HepG2 (cell line): ENCODE results near the gene DIRAS1.

Experiments
- ATF5 ChIP-seq: sonication (generic); formaldehyde crosslinking; IDR thresholded peaks from 2 replicates; pipeline ENCODE4 v1.4.0; 2020; ENCODE audit warnings: mild to moderate bottlenecking, low read depth, missing genetic modification reagents
- CTCF ChIP-seq: sonication (generic); formaldehyde crosslinking; IDR thresholded peaks from 2 replicates; pipeline ENCODE4 v1.5.0; 2020; ENCODE audit warnings: mild to moderate bottlenecking, missing genetic modification reagents, moderate library complexity
- EHMT2 ChIP-seq: fragments of 200-600 bp; sonication (generic); IDR thresholded peaks from 2 replicates; pipeline ENCODE4 v1.7.0; 2017; ENCODE audit warnings: antibody characterized with exemption, low read depth, low read length, borderline replicate concordance
- ETV5 ChIP-seq: IDR thresholded peaks from 2 replicates; pipeline ENCODE4 v1.6.1; 2018; ENCODE audit warnings: missing biosample characterization, missing genetic modification reagents, inconsistent platforms, borderline replicate concordance
- HES4 ChIP-seq: sonication (generic); formaldehyde crosslinking; IDR thresholded peaks from 2 replicates; pipeline ENCODE4 v1.9.0; 2021; ENCODE audit warnings: mild to moderate bottlenecking, missing genetic modification reagents, borderline replicate concordance
- NFE2L1 ChIP-seq: sonication (generic); formaldehyde crosslinking; IDR thresholded peaks from 2 replicates; pipeline ENCODE4 v1.4.0; 2020; ENCODE audit warnings: missing genetic modification reagents, mild to moderate bottlenecking, borderline replicate concordance
- RXRA ChIP-seq: sonication (generic); formaldehyde crosslinking; IDR thresholded peaks from 2 replicates; pipeline ENCODE4 v1.5.1; 2020; ENCODE audit warnings: missing genetic modification reagents
- SMARCE1 ChIP-seq: fragments of 450-650 bp; IDR thresholded peaks from 2 replicates; pipeline ENCODE4 v1.6.1; 2017; ENCODE audit warnings: borderline replicate concordance
- SRF ChIP-seq: IDR thresholded peaks from 2 replicates; pipeline ENCODE4 v1.6.1; 2011; ENCODE audit warnings: mild to moderate bottlenecking, low read depth, low read length, moderate library complexity
- UBTF ChIP-seq: sonication (generic); formaldehyde crosslinking; IDR thresholded peaks from 2 replicates; pipeline ENCODE4 v1.4.0; 2020; ENCODE audit warnings: mild to moderate bottlenecking, missing genetic modification reagents
- YY1 ChIP-seq: IDR thresholded peaks from 2 replicates; pipeline ENCODE4 v1.6.1; 2011; ENCODE audit warnings: low read length, low read depth, moderate library complexity, mild to moderate bottlenecking; ENCODE audit not compliant: insufficient read depth, insufficient replicate concordance
- ZNF367 ChIP-seq: sonication (generic); formaldehyde crosslinking; IDR thresholded peaks from 2 replicates; pipeline ENCODE4 v1.4.0; 2020; ENCODE audit warnings: missing genetic modification reagents, borderline replicate concordance
- ZNF709 ChIP-seq: sonication (generic); formaldehyde crosslinking; IDR thresholded peaks from 2 replicates; pipeline ENCODE4 v1.5.0; 2020; ENCODE audit warnings: mild to moderate bottlenecking, missing genetic modification reagents

- TF ChIP-seq ZNF709 (CRISPR knock-in tag) (no peak), RXRA (CRISPR knock-in tag) (no peak), CTCF (CRISPR knock-in tag) (no peak), UBTF (CRISPR knock-in tag) (no peak), ZNF367 (CRISPR knock-in tag) (no peak), EHMT2 (no peak), ETV5 (CRISPR knock-in tag) (no peak), NFE2L1 (no peak), SMARCE1 (no peak), ATF5 (no peak), HES4 (CRISPR knock-in tag) (no peak), SRF (no peak), YY1 (no peak)
Observed at GRCh38 chr19:2764945-2765344, 43.8 kb upstream of the DIRAS1 start.
